ENCODE results near the gene CCDC116.
"Not testable (repeated sequence)": the region's sequence is repeated elsewhere in the genome, so short reads cannot be mapped to it uniquely, and the experiment has no call there.

CCDC116 gene

GRCh38 chr22:21609556-21610157 lies 22.9 kb upstream of the CCDC116 start:
- not testable (repeated sequence) for DNase-seq (ENCODE audit: low spot score)

DNA sequence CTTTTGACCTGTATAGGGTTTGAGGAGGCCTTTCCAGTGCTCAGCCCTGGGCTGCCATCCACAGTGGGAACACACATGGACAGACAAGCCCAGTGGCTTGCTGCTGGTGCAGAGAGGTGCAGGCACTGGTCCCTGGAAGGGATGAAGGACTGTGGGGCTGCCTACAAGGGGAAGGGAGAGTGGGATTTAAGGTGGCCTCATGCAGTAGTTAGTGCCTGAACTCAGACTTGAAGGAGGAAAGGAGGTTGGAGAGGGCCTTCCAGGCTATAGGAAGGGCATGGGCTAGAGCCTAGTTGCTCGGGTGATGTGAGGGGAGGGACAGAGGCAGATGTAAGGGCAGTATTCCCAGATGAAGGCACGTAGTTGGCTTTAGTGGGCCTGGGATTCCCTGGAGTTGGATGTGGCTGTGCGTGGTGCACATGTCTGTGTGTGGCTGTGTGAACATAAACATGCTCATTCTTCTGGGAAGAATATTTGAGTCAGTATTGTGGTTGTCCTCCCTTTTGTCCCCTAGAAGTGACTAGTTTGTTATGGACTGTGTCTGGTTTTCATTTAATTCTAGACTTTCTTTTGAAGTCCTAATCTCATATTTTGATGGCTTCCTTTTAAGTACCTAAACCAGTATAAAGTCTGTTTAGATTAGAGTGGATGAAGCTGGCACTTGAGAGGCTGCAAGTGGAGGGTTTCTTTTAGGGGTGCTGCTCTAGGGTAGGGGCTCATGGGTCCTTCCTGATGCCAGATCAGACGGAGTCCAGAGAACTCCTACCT lies 21.2 kb upstream of the CCDC116 start:
- no peak for DNase-seq (ENCODE audit: low spot score)

DNA sequence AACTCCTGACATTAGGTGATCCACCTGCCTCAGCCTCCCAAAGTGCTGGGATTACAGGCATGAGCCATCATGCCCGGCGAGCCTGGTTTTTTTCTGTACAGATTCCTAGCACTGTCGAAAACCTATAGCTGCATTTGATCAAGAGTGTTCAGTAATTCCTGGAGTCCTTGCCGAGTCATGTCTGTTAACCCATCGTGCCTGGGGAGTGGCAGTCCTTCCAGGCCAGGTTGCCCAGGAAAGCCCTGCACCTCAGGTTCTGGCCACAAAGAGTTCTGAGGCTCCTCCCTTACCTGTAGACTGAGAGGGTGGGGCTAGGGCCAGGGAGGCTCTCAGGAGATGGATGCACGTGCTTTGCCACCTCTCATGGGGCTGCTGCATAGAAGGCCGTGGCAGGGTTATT lies 19.7 kb upstream of the CCDC116 start:
- no peak for DNase-seq (ENCODE audit: low spot score)

GRCh38 chr22:21613553-21614233 lies 18.9 kb upstream of the CCDC116 start:
- no peak for DNase-seq (ENCODE audit: low spot score)

- no peak for DNase-seq (ENCODE audit: low spot score)
Measured at GRCh38 chr22:21615731-21616130, 16.8 kb upstream of the CCDC116 start.

- DNase-seq (ENCODE audit: low spot score): not testable (repeated sequence)
Measured at GRCh38 chr22:21617337-21617736, 15.2 kb upstream of the CCDC116 start.

GRCh38 chr22:21621025-21621424 lies 11.5 kb upstream of the CCDC116 start:
- DNase-seq (ENCODE audit: low spot score): no peak

DNA sequence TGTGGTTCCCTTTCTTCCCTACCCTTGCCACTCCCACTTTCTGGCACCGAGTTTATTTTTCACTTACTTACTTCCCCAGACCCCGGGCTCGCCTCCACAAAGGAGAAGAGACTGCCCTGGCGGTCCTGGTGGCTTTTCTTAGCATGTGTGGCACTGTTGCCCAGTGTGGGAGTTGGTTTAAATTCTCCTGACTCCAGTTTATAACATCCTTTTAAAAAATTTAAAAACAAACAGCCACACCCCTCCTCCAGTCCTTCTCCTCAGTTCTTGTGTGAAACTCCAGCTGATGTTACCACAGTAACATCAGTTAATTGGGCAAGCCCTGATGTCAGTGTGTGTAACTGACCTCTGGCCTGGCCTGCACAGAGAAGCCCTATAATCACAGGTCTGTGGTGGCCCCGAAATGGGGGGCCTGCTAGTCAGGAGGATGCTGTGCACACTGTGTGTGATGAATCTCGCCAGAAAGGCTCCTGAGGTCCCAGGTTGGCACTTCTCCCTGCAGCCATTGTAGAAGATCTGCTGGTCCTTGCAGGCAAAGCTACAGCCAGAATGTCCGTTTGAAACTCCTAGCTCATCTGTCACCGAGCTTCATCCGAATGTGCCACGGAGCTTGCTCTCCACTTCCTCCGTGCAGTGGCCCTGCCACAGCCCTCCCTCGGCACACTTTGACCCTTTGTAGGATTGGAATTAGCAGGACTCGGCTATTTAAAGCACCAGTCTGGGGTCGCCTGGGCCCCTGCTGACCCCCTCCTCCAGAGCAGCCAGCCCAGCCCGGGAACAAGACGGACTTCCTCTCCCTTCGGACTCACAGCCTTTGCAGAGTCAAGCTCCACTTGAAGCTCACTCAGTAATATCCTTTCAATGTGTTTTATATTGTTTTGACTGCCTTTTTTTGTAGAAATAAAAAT lies 10.3 kb upstream of the CCDC116 start:
- no peak for DNase-seq (ENCODE audit: low spot score)

DNA sequence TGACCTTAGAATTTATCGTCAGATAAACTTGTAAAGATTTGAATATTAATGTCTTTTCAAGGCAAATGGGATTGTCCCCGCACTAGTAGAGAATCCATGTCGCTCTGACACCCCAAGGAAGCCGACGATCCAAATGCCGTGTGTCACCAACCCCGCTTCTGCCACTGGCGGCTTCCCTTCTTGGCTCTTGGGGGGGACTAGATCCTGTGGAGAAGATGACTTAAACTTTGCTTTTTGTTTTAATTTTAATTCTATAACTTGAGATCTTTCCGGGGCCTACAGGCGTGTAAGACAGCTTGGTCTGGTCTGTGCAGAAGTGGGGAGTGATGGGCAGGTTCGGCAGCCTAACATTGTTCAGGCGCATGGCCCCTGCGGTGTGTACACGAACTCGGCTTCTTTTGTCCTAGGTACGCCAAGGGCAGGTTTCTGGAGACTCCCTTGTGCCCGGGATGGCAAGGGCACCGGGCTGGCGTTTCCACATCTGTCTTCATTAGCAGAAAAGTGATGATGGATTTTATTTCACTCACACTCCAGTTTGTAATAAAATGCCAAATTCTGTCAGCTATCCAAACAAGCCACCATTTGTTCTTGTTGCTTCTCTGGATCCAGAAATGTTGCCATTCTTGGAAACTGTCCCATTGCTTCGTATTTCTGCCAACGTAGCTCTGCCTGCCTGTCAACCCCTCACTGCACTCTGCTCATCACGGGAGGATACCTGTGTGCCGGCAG lies 9.5 kb upstream of the CCDC116 start:
- DNase-seq (ENCODE audit: low spot score): no peak

- no peak for DNase-seq (ENCODE audit: low spot score)
Measured at GRCh38 chr22:21623648-21623970, 9.0 kb upstream of the CCDC116 start.

GRCh38 chr22:21624120-21624879 lies 8.3 kb upstream of the CCDC116 start:
- no peak for DNase-seq (ENCODE audit: low spot score)

- DNase-seq (ENCODE audit: low spot score): no peak
Measured at GRCh38 chr22:21624880-21625791, 7.4 kb upstream of the CCDC116 start.

- DNase-seq (ENCODE audit: low spot score): no peak
Measured at GRCh38 chr22:21626073-21626734, 6.4 kb upstream of the CCDC116 start.

DNA sequence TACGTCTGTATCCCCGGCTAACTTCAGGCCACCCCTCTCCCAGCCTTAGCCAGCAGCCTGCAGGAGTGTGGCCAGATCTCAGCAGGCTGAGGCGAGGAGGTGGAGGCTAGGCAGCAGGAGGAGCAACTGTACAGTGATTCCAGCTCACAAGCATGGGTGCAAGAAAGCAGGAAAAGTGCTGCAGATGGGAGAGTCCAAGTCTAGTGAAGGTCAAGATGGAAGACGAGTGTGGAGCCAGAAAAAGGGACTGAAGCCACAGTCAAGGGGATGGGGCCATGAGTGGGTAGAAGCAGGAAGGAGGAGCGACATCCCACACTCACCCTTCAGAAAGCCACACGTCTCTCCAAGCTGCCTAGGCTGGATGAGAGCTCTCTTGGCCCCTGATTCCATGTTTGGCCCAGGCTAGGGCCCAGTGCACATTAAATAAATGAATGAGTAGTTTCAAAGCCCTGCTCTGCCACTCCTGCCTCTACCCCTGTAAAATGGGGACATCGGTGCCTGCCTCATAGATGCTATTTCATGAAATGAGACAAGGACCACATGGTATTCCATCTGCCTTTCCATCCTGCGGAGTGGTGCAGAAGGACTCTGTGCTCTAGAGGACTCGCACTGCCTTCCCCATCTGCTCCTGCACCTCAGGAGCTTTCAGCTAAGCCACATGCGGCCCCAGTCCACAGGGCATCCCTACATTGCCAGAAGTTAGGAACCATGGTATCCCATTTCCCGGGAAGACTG lies 5.7 kb upstream of the CCDC116 start:
- no peak for DNase-seq (ENCODE audit: low spot score)

- DNase-seq (ENCODE audit: low spot score): no peak
Measured at GRCh38 chr22:21628386-21629254, 3.9 kb upstream of the CCDC116 start.

- peak; percentile 91 for DNase-seq (ENCODE audit: low spot score)
Measured at GRCh38 chr22:21629255-21630149, 3.1 kb upstream of the CCDC116 start, which contains the start of gene YDJC. TSS of gene YDJC (minus strand) at chr22:21630022. CDS start at chr22:21630014, 8 bp downstream.
